Thyroid gland (tissue), 4 donors: ENCODE results near the gene DDIT3. TPM values are rescaled to one million over a fixed set of nuclear protein-coding genes. Genes with fewer than 3 reads are reported as not detected.

Experiments
- DNase-seq, 2 donors: peaks; one replicate each; pipeline ENCODE4 v3.0.0-alpha.2; 2019
- H3K27ac ChIP-seq, 3 donors: fragments of 200-600 bp; sonication (generic); 1 replicate in 2 of 3; 2 replicates in 1 of 3; pipeline ENCODE4 v1.5.1; 2016 to 2019; ENCODE audit warnings: mild to moderate bottlenecking in 1 of 3, moderate library complexity in 1 of 3
- H3K27me3 ChIP-seq: fragments of 200-600 bp; sonication (generic); one replicate; pipeline ENCODE4 v1.5.1; 2019
- H3K36me3 ChIP-seq, 2 donors: fragments of 200-600 bp; sonication (generic); one replicate each; pipeline ENCODE4 v1.5.1; 2016 to 2019
- H3K4me1 ChIP-seq, 2 donors: fragments of 200-600 bp; sonication (generic); one replicate each; pipeline ENCODE4 v1.5.1; 2017 to 2019
- H3K4me3 ChIP-seq, 3 donors: fragments of 200-600 bp; sonication (generic); replicated peaks in 1 of 3; 1 replicate in 2 of 3; 2 replicates in 1 of 3; pipeline ENCODE4 v1.5.1; 2016; ENCODE audit warnings: mild to moderate bottlenecking in 1 of 3
- H3K9me3 ChIP-seq: fragments of 200-600 bp; sonication (generic); one replicate; pipeline ENCODE4 v1.5.1; 2017
- CTCF ChIP-seq, 6 experiments: fragments of 200-600 bp in 3 of 6; fragments of 450-650 bp in 3 of 6; sonication (generic) in 3 of 6; IDR thresholded peaks; one replicate each; pipeline ENCODE4 v1.5.1; 2016 to 2019; ENCODE audit warnings: antibody characterized with exemption in 6 of 6, mild to moderate bottlenecking in 2 of 6, inconsistent platforms in 1 of 6, moderate library complexity in 1 of 6
- POLR2A ChIP-seq, 2 donors: fragments of 450-650 bp; IDR thresholded peaks; one replicate each; pipeline ENCODE4 v1.6.1; 2017; ENCODE audit warnings: antibody characterized with exemption in 2 of 2, mild to moderate bottlenecking in 2 of 2, moderate library complexity in 1 of 2
- WGBS, 2 donors: methylation state at CpG; one replicate each; pipeline ENCODE4 v1.1.5; 2017; 5-methylcytosine and 5-hydroxymethylcytosine counted together
- intact Hi-C: fragments of 100-400 bp; cut with DNase I; formaldehyde crosslinking; loops from one replicate; pipeline ENCODE4 v1.15.1; 2023
- total RNA-seq, 4 donors: library from RNA; depleted of rRNA; stranded (reverse); fragments of >200 nt; gene quantifications; one replicate each; pipeline ENCODE4 v1.2.3, GENCODE V29; 2016

DDIT3 gene
- total RNA-seq, 4 donors from 2014 or later, result 44.5 to 71.3 (median 53.8) TPM

GRCh38 chr12:57552835-57553313 is 32.6 kb upstream of the DDIT3 start:
- WGBS, 2 donors, result 61 to 70% methylated on average over 6 of the region's 6 CpGs
- intact Hi-C loops, result no loop called here
- DNase-seq, result no peak
- no peaks in the 10 kb centered on the region for H3K36me3 ChIP-seq
- H3K9me3 ChIP-seq, result no peaks in the 10 kb centered on the region
- no peaks in the 10 kb centered on the region for H3K27me3 ChIP-seq
- no peak overlapping the region for H3K27ac ChIP-seq
- H3K4me1 ChIP-seq, result peaks cover 4 to 9% of the 10 kb centered on the region in 2 donors
- no peak overlapping the region for H3K4me3 ChIP-seq
- no peak for TF ChIP-seq POLR2A (IDR thresholded peaks at IDR 0.05)
- no peak for TF ChIP-seq CTCF (IDR thresholded peaks at IDR 0.05)

GRCh38 chr12:57552306-57552651 is 32.0 kb upstream of the DDIT3 start:
- Histone ChIP-seq H3K9me3 (no peaks in the 10 kb centered on the region), H3K4me1 (peaks cover 4 to 9% of the 10 kb centered on the region in 2 donors), H3K36me3 (no peaks in the 10 kb centered on the region), H3K27me3 (no peaks in the 10 kb centered on the region), H3K27ac (no peak overlapping the region), H3K4me3 (no peak overlapping the region)
- intact Hi-C loops, result no loop called here
- TF ChIP-seq POLR2A (IDR thresholded peaks at IDR 0.05) (no peak), CTCF (IDR thresholded peaks at IDR 0.05) (no peak)
- no peak for DNase-seq
- 87 to 91% methylated on average over 2 of the region's 2 CpGs for WGBS, 2 donors

- H3K27me3 ChIP-seq, result no peaks in the 10 kb centered on the region
- no peak for DNase-seq
- H3K4me3 ChIP-seq, result no peak overlapping the region
- TF ChIP-seq POLR2A (IDR thresholded peaks at IDR 0.05), result no peak
- no peak for TF ChIP-seq CTCF (IDR thresholded peaks at IDR 0.05)
- 52 to 62% methylated on average over 3 of the region's 3 CpGs for WGBS, 2 donors
- no peaks in the 10 kb centered on the region for H3K36me3 ChIP-seq
- H3K9me3 ChIP-seq, result no peaks in the 10 kb centered on the region
- peaks cover 4 to 9% of the 10 kb centered on the region in 2 donors for H3K4me1 ChIP-seq
- no peak overlapping the region for H3K27ac ChIP-seq
- intact Hi-C loops, result no loop called here
These were observed 31.5 kb upstream of the DDIT3 start for GRCh38 chr12:57551637-57552305.

GRCh38 chr12:57550641-57551549 is 30.6 kb upstream of the DDIT3 start:
- H3K27me3 ChIP-seq, result no peaks in the 10 kb centered on the region
- H3K4me3 ChIP-seq, result no peak overlapping the region
- H3K27ac ChIP-seq, result no peak overlapping the region
- DNase-seq, result no peak
- TF ChIP-seq CTCF (IDR thresholded peaks at IDR 0.05) (no peak), POLR2A (IDR thresholded peaks at IDR 0.05) (no peak)
- no peaks in the 10 kb centered on the region for H3K9me3 ChIP-seq
- intact Hi-C loops, result no loop called here
- H3K4me1 ChIP-seq, result peaks cover 9 to 13% of the 10 kb centered on the region in 2 donors
- whole genome bisulfite sequencing, 2 donors, result 60 to 67% methylated on average over 7 of the region's 7 CpGs
- H3K36me3 ChIP-seq, result no peaks in the 10 kb centered on the region
